DMS 273 treated with DMSO at 0.1 percent for 48 hours (cell line): ENCODE measurements around the gene ZP3.
"Not testable (repeated sequence)": the region's sequence is repeated elsewhere in the genome, so short reads cannot be mapped to it uniquely, and the experiment has no call there.

Experiments used
- DNase-seq: peaks from one replicate; lab custom pipeline; 2025; lab: John Stamatoyannopoulos, UW

ZP3 gene

DNA sequence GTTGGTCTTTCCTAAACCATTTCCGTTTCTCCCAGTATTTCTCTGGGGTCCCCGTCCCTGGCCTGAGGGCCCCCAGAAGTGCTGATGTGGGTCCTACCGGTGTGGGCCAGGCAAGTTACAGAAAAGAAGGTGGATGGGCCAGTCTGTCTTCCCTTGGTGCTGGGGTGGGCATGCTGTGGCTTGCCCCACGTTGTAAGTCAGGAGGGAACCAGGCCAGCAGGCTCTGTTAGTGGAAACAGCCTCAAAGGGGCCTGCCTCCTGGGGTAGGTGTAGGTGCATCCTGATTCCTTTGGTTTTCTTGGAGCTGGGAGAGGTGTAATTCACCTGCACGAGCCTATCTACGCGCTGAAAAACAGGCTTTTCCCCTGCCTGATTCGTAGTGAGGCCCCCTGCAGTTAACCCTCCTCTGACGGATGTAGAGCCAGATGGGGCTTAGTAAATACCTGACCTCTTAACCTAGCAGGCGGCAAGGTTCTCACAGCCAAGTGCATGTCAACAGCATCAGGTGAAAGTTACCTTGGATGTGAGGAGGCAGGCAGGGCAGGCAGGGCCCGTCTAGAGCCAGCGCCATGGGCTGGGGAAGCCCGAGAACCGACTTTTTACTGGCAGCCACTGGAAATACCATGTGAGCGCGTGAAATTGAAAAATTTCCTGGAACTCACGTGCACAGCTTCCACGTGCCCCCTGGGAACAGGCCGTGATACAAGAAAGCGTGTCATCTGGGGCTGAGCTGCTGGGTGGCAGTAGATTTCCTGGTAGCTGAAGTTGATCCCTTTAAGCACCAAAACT, 61.3 kb downstream of the ZP3 start:
- not testable (repeated sequence) for DNase-seq

DNA sequence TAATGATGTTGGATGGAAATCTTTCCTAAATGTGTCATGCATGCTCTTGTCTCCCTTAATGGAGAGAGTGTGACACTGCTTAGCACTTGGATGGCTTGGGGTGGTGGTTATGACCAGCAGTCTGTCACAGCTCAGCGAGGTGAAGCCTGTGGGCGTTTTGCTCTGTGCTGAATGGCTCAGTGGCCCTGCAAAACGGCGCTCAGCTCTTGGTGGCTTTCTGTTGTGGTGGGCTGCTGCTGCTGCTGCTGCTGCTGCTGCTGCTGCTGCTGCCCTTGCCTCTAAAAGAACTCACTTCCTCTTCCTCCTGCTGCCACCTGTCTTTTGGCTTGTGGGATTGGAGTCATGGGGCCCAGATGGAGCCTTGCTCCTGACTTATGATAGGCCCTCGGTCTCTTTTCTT, 61.9 kb downstream of the ZP3 start:
- DNase-seq, result not testable (repeated sequence)

DNA sequence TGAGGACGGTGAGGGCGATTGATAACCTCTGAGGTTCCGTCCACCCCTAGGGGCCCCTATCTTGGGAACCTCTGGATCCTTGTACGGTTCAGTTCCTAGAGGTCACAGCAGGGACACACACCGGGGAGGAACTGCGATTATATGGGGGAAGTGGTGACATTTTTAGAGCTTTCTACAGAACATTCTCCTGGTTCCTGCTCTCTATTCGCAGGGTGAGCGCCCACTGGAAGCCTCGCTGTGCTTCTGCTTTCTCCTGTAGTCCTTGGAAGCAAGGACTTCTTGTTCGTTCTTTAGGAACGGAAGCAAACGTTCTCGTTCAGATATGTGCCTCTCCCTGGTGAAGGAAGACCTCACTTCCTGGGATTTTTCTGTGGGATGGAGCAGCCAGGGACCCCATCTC, 63.2 kb downstream of the ZP3 start:
- not testable (repeated sequence) for DNase-seq
